Measurements from ENCODE around the gene ESPL1. TPM values are rescaled to one million over a fixed set of nuclear protein-coding genes. Genes with fewer than 3 reads are reported as not detected.

ESPL1 gene
- total and polyA plus RNA-seq, 2 donors (not counting 3 experiments of a cell fraction or from before 2014, with no cell fraction given), result 16.2 to 42.7 TPM

DNA sequence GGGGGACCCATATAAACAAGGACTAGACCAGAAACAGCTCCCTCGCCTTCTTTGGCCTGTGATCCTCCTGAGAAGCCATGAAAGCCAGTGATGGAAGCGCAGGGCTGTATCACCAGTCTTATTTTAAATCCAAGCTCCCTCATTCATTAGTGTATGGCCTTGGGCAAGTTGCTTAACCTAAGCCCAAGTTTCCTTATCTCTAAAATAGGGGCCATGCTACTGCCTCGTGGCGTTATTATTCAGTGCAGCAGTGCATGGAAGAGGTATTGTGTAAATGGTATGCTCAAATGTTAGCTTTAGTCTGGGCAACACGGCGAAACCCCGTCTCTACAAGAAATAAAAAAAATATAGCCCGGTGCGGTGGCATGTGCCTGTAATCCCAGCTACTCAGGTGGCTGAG, 9.9 kb downstream of the ESPL1 start:
- CTCF ChIA-PET, result interaction anchor here (0.6 to 2.2 kb wide), 4 partner anchors 10 to 64 kb away, joined by 3 to 21 read pairs (median 6); partner anchors contain the start of gene AAAS
- H3K27me3 ChIP-seq (ENCODE audit: control insufficient read depth in 2 of 2, insufficient read depth in 2 of 2, low read length in 2 of 2), result no peaks in the 10 kb centered on the region
- dilution Hi-C loops (cut with MboI; ENCODE audit: extremely low pct_ligation_motif_present, low sequenced_read_pairs) (no loop called here), intact Hi-C loops (cut with micrococcal nuclease) (no loop called here)
- no peaks in the 10 kb centered on the region for H4K20me1 ChIP-seq (replicated peaks; ENCODE audit: control insufficient read depth, extremely low read depth, insufficient read depth, low read length)
- H3K27ac ChIP-seq (ENCODE audit: insufficient read depth, low read depth, low read length), result no peak overlapping the region
- H3K9ac ChIP-seq (replicated peaks; ENCODE audit: extremely low read depth, insufficient read depth, low read length), result no peak overlapping the region
- no peaks in the 10 kb centered on the region for H3K79me2 ChIP-seq (ENCODE audit: control insufficient read depth, insufficient read depth, low read length)
- DNase-seq (ENCODE audit: low read depth, low spot score), result no peak
- no TSS peak for BruUV-seq (replicated peaks)
- H2AFZ ChIP-seq (ENCODE audit: low read depth, low read length), result no peak overlapping the region
- H3K36me3 ChIP-seq (ENCODE audit: control insufficient read depth in 2 of 2, extremely low read depth in 1 of 2, insufficient read depth in 2 of 2, low read length in 2 of 2), result peaks cover 15 to 16% of the 10 kb centered on the region in 2 experiments
- no peaks in the 10 kb centered on the region for H3K4me1 ChIP-seq (ENCODE audit: control insufficient read depth, extremely low read depth, insufficient read depth, low read length)
- TF ChIP-seq POLR2AphosphoS5 (IDR thresholded peaks at IDR 0.05; ENCODE audit: insufficient read depth, low read depth, low read length) (no peak), EZH2 (IDR thresholded peaks at IDR 0.05; ENCODE audit: borderline replicate concordance, low read depth, low read length, severe bottlenecking) (no peak), MYC (IDR thresholded peaks at IDR 0.05; ENCODE audit: low read depth, low read length) (no peak), GATA2 (IDR thresholded peaks at IDR 0.05; ENCODE audit: insufficient read depth, insufficient read length, low read depth, low read length) (no peak), JUN (IDR thresholded peaks at IDR 0.05; ENCODE audit: borderline replicate concordance, insufficient read depth, insufficient read length, low read depth) (no peak), POLR2A (IDR thresholded peaks at IDR 0.05; ENCODE audit: low read depth, low read length) (no peak), FOS (IDR thresholded peaks at IDR 0.05; ENCODE audit: borderline replicate concordance, insufficient read depth, low read length) (no peak)
- TF ChIP-seq, protein P1, sequence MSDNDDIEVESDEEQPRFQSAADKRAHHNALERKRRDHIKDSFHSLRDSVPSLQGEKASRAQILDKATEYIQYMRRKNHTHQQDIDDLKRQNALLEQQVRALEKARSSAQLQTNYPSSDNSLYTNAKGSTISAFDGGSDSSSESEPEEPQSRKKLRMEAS (IDR thresholded peaks at IDR 0.05; ENCODE audit: insufficient read depth, insufficient read length), result no peak
- TF ChIP-seq, protein P2, sequence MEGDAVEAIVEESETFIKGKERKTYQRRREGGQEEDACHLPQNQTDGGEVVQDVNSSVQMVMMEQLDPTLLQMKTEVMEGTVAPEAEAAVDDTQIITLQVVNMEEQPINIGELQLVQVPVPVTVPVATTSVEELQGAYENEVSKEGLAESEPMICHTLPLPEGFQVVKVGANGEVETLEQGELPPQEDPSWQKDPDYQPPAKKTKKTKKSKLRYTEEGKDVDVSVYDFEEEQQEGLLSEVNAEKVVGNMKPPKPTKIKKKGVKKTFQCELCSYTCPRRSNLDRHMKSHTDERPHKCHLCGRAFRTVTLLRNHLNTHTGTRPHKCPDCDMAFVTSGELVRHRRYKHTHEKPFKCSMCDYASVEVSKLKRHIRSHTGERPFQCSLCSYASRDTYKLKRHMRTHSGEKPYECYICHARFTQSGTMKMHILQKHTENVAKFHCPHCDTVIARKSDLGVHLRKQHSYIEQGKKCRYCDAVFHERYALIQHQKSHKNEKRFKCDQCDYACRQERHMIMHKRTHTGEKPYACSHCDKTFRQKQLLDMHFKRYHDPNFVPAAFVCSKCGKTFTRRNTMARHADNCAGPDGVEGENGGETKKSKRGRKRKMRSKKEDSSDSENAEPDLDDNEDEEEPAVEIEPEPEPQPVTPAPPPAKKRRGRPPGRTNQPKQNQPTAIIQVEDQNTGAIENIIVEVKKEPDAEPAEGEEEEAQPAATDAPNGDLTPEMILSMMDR (IDR thresholded peaks at IDR 0.05; ENCODE audit: extremely low read depth in 1 of 2, insufficient read depth in 1 of 2, low read depth in 1 of 2, low read length in 2 of 2), result no peak
- FAIRE-seq, result no peak
- no peak overlapping the region for H3K4me3 ChIP-seq (replicated peaks in 1 of 3; ENCODE audit: insufficient read depth in 1 of 3, low read depth in 1 of 3, low read length in 3 of 3)
- no peaks in the 10 kb centered on the region for H3K9me3 ChIP-seq (replicated peaks; ENCODE audit: control insufficient read depth, insufficient read depth, low read length)
- H3K9me1 ChIP-seq (replicated peaks; ENCODE audit: control insufficient read depth, extremely low read depth, insufficient read depth, low read length), result no peaks in the 10 kb centered on the region
- POLR2A ChIA-PET, result interaction anchor here (0.7 kb wide), 1 partner anchor 28 kb away, joined by 3 read pairs; no protein-coding TSS in a partner anchor
- no peak overlapping the region for H3K4me2 ChIP-seq (ENCODE audit: insufficient read depth, low read length)
